ENCODE measurements around the gene DMRTA2. TPM values are rescaled to one million over a fixed set of nuclear protein-coding genes. Genes with fewer than 3 reads are reported as not detected.

The DMRTA2 gene
- total RNA-seq, result under 0.01 and 0.05 TPM in 2 replicates

DNA sequence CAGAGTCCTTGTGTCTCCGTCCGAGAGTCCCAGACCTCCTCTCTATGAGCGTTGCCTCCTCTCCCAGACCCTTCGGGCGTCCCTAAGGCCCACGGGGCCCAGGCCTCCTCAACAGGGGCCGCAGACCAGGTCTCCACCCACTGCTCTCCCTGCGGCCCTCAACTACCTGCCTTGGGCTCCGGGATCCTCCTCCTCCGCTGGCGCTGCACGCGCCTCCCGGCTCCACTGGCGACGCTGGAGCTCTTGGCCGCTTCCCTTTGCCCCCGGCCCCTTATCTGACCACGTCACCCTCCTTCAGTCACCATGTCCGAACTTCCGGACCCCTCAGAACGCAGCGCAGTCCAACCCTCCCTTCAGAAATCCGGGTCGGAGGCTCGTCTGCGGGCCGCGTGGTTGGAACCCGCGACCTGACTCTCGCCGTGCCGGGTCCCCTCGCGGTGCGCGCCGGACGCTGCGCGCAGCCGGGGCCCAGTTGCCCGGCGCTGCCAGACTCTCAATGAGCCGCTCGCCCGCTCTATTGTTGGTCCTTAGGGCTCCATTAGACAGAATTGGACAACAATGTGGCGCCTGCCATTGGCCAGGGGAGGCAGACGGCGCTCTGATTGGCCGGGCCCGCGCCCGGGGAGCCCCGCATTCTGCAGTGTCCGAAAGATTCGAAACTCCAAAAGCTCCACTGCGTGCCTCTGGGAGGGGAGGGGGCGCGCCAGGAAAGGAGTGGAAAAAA is at the start of gene DMRTA2:
Gene DMRTA2 (minus strand): TSS at position 498 of the 724 bp plus-strand sequence. CDS start 1,907 bp downstream, outside the sequence.

Measured in smooth muscle cell of the umbilical artery (primary cell).